Esophagus muscularis mucosa (tissue), 4 donors: Measurements from ENCODE around the gene CLBA1.

Experiments used
- CTCF ChIP-seq, 3 experiments: fragments of 200-600 bp in 2 of 3; fragments of 450-650 bp in 1 of 3; sonication (generic) in 2 of 3; IDR thresholded peaks; one replicate each; pipeline ENCODE4 v1.5.1; 2017 to 2019; ENCODE audit warnings: antibody characterized with exemption in 3 of 3, mild to moderate bottlenecking in 2 of 3, moderate library complexity in 1 of 3
- EP300 ChIP-seq: sonication (generic); formaldehyde crosslinking; IDR thresholded peaks from one replicate; pipeline ENCODE4 v1.6.1; 2017; ENCODE audit warnings: antibody characterized with exemption
- POLR2A ChIP-seq: fragments of 450-650 bp; IDR thresholded peaks from one replicate; pipeline ENCODE4 v1.6.1; 2017; ENCODE audit warnings: antibody characterized with exemption, moderate library complexity, mild to moderate bottlenecking, low read depth
- POLR2AphosphoS5 ChIP-seq, 2 donors: sonication (generic); formaldehyde crosslinking; IDR thresholded peaks; one replicate each; pipeline ENCODE4 v1.6.1; 2017; ENCODE audit warnings: antibody characterized with exemption in 2 of 2

DNA sequence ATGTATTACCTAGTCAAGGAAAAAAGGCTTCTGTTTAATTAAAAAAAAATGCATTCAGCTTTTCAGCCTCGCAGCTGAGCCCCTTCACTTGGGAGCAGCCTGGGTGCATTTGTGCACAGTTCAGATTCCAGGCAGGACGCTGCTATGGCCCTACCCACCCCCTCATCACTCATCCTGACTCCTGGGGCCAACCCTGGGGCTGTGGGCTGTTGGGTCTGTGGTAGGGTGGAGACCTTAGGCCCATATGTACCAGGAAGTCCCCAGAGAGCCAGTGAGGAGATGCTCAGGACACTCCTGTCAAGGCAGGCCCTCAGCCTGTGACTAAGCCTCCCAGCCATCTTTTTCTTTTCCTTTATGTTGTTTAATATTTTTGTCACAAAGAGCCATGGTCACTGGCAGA lies 44.6 kb downstream of the CLBA1 start:
- TF ChIP-seq CTCF (IDR thresholded peaks at IDR 0.05) (no peak), POLR2AphosphoS5 (IDR thresholded peaks at IDR 0.05) (no peak), POLR2A (no peak), EP300 (no peak)
